GM18951 (cell line): ENCODE measurements around the gene HOXC10.

ENCODE experiments used
- POLR2A ChIP-seq: IDR thresholded peaks from 4 replicates; pipeline ENCODE4 v1.6.1; 2011; ENCODE audit warnings: mild to moderate bottlenecking; ENCODE audit not compliant: insufficient read length, insufficient read depth; ENCODE audit errors: extremely low read depth
- in situ Hi-C: fragments of 300-500 bp; cut with MboI; formaldehyde crosslinking; loops from one replicate; pipeline ENCODE4 v1.12.0; 2022; ENCODE audit warnings: low sequenced_read_pairs, mixed read lengths, inconsistent platforms; ENCODE audit not compliant: unreplicated experiment

Gene HOXC10

GRCh38 chr12:54038284-54038870, 53.4 kb downstream of the HOXC10 start:
- no peak for TF ChIP-seq POLR2A
- in situ Hi-C loops, result no loop called here

- in situ Hi-C loops, result no loop called here
- TF ChIP-seq POLR2A, result no peak
Observed at GRCh38 chr12:54038871-54039414, 54.0 kb downstream of the HOXC10 start.

DNA sequence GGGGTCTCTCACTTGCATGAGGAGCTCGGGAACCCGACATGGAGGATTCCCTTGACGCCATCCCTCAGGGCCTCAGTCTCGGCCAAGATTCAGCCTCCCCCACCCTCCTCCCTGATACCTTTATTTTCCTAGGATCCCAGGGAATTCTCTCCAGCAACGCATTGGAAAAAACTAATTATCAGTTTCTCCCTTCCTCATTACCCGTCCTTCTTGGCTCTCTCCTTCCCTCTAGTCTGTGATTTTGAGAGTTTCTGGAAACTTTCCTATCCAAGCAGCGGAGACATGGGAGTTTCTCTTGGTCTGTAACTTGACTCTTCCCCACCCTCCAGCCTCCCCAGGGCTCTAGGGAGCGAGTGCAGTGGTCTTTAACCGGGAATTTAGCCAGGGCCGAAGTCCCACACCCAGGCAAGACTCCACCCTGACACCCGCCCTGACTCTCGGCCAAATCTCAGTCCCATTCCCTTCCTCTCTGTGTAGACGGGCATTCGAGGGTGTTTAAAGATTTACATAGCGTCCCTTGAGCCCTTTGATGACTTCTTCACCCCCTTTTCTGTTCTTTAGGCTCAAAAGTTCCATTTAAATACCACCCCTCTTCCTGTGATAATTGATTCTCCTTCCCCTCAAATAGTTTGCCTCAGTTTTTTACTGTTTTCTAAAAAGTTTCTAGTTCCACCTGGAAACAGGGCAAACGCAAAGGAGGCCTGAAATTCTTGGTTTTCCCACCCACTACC, 54.6 kb downstream of the HOXC10 start:
- in situ Hi-C loops, result no loop called here
- no peak for TF ChIP-seq POLR2A
